ENCODE measurements around the gene PRPS2.

DNA sequence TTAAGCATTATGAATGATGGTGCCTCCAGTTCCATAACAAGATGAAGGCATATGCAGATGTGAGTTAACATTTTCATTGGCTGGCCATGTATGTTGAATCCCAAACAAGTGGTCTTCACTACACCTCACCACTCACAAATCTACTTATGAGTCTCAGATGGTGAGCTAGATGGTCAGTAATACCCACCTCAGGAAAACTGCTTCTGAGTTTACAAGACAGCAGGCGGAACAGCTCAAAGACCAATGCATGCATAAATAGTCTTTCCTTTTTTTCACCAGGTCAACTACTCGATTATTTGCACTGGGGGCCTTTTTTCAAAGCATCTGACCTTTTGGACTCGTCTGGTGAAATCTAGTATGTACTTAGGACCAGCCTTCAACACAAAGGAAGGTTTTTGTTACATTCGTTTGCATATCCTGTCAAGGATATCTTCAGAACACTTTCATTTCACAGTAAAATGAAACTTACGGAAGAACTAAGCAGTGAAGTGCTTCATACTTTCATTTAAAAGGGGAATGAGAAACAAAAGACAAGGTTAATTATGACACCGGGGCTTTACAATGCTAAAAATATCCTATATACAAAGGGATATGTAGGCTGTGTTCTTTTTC lies 52.6 kb downstream of the PRPS2 start:
- TF ChIP-seq, protein P1, sequence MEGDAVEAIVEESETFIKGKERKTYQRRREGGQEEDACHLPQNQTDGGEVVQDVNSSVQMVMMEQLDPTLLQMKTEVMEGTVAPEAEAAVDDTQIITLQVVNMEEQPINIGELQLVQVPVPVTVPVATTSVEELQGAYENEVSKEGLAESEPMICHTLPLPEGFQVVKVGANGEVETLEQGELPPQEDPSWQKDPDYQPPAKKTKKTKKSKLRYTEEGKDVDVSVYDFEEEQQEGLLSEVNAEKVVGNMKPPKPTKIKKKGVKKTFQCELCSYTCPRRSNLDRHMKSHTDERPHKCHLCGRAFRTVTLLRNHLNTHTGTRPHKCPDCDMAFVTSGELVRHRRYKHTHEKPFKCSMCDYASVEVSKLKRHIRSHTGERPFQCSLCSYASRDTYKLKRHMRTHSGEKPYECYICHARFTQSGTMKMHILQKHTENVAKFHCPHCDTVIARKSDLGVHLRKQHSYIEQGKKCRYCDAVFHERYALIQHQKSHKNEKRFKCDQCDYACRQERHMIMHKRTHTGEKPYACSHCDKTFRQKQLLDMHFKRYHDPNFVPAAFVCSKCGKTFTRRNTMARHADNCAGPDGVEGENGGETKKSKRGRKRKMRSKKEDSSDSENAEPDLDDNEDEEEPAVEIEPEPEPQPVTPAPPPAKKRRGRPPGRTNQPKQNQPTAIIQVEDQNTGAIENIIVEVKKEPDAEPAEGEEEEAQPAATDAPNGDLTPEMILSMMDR (IDR thresholded peaks at IDR 0.05; ENCODE audit: poor library complexity, severe bottlenecking), result no peak
- TF ChIP-seq RAD21 (conservative IDR thresholded peaks at IDR 0.05), result no peak
- no peak for TF ChIP-seq SMC3 (conservative IDR thresholded peaks at IDR 0.05; ENCODE audit: poor library complexity)
- TF ChIP-seq TAF1 (IDR thresholded peaks at IDR 0.05; ENCODE audit: low read depth), result no peak
